ENCODE measurements around the gene ZNF160. TPM values are rescaled to one million over a fixed set of nuclear protein-coding genes. Genes with fewer than 3 reads are reported as not detected.
A peak's percentile ranks its signal among the peaks of the same experiment; 100 is the strongest.
"Not testable (repeated sequence)": the region's sequence is repeated elsewhere in the genome, so short reads cannot be mapped to it uniquely, and the experiment has no call there.

The ZNF160 gene
- total and polyA plus RNA-seq, 2 experiments from 2014 or later, result 23.5 to 52.5 TPM

DNA sequence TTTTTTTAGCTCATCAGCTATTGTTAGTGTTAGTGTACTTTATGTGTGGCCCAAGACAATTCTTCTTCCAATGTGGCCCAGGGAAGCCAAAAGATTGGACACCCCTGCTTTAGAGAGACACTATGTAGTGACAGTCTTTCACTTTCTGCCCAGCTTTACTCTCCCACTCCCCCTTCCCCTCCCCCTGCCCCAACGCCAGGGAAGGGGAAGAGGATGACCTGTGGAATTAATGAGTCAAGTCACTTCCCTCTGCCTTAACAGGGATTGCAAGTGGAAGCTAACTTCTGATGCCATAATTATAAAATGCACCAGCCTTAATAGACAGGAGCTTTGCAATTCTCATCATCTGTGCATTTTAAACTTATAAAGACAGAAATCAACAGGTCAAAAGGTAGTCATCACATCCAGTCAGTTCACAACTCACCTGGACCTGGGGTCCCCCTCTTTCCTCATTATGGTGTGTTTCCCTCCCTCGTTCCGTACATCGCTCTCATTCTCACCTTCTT, 27.9 kb upstream of the ZNF160 start:
- Histone ChIP-seq H3K4me1 (ENCODE audit: insufficient read depth) (peaks cover 21% of the 10 kb centered on the region), H3K9me3 (ENCODE audit: low read depth) (no peaks in the 10 kb centered on the region), H3K27me3 (no peaks in the 10 kb centered on the region), H3K9me2 (replicated peaks; ENCODE audit: insufficient read depth) (no peaks in the 10 kb centered on the region), H3K4me3 (no peak overlapping the region), H3K27ac (peak overlapping the region; percentile 87), H3K79me2 (peaks cover 35% of the 10 kb centered on the region), H3K36me3 (replicated peaks; ENCODE audit: insufficient read depth, low read depth) (no peaks in the 10 kb centered on the region), H3K4me2 (peak overlapping the region; percentile 94), H4K20me1 (ENCODE audit: insufficient read depth, poor library complexity, severe bottlenecking) (no peaks in the 10 kb centered on the region), H2AFZ (no peak overlapping the region)
- TF ChIP-seq EZH2 (IDR thresholded peaks at IDR 0.05; ENCODE audit: borderline replicate concordance), result no peak
- TF ChIP-seq, protein P1, sequence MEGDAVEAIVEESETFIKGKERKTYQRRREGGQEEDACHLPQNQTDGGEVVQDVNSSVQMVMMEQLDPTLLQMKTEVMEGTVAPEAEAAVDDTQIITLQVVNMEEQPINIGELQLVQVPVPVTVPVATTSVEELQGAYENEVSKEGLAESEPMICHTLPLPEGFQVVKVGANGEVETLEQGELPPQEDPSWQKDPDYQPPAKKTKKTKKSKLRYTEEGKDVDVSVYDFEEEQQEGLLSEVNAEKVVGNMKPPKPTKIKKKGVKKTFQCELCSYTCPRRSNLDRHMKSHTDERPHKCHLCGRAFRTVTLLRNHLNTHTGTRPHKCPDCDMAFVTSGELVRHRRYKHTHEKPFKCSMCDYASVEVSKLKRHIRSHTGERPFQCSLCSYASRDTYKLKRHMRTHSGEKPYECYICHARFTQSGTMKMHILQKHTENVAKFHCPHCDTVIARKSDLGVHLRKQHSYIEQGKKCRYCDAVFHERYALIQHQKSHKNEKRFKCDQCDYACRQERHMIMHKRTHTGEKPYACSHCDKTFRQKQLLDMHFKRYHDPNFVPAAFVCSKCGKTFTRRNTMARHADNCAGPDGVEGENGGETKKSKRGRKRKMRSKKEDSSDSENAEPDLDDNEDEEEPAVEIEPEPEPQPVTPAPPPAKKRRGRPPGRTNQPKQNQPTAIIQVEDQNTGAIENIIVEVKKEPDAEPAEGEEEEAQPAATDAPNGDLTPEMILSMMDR (IDR thresholded peaks at IDR 0.05; ENCODE audit: poor library complexity), result no peak
- no peak for TF ChIP-seq EZH2phosphoT487 (IDR thresholded peaks at IDR 0.05; ENCODE audit: low read depth, severe bottlenecking, unreplicated experiment)
- 80% methylated on average over 4 of the region's 4 CpGs for WGBS (ENCODE audit: low lambda C conversion rate, missing lambda C conversion rate)
- peak; percentile 20 for DNase-seq (ENCODE audit: low spot score)

DNA sequence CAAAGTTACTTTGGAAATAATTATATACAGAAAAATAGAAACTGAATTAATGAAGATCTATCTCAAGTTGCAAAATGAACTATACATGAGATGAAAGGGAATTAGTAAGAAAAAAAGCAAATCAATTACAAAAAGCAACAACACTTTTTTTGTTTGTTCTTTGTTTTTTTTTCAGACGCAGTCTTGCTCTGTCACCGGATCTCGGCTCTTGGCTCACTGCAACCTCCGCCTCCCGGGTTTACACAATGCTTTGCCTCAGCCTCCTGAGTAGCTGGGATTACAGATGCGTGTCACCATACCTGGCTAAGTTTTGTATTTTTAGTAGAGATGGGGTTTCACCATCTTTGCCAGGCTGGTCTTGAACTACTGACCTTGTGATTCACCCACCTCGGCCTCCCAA, 27.3 kb upstream of the ZNF160 start:
- Histone ChIP-seq H3K9me3 (ENCODE audit: low read depth) (no peaks in the 10 kb centered on the region), H3K4me3 (no peak overlapping the region), H3K27ac (peak overlapping the region; percentile 87), H3K79me2 (peaks cover 37% of the 10 kb centered on the region), H2AFZ (no peak overlapping the region), H3K9me2 (replicated peaks; ENCODE audit: insufficient read depth) (no peaks in the 10 kb centered on the region), H3K4me2 (peak overlapping the region; percentile 94), H4K20me1 (ENCODE audit: insufficient read depth, poor library complexity, severe bottlenecking) (no peaks in the 10 kb centered on the region), H3K27me3 (no peaks in the 10 kb centered on the region), H3K36me3 (replicated peaks; ENCODE audit: insufficient read depth, low read depth) (no peaks in the 10 kb centered on the region), H3K4me1 (ENCODE audit: insufficient read depth) (peaks cover 25% of the 10 kb centered on the region)
- 67% methylated on average over 7 of the region's 7 CpGs for WGBS (ENCODE audit: low lambda C conversion rate, missing lambda C conversion rate)
- TF ChIP-seq EZH2phosphoT487 (IDR thresholded peaks at IDR 0.05; ENCODE audit: low read depth, severe bottlenecking, unreplicated experiment) (no peak), EZH2 (IDR thresholded peaks at IDR 0.05; ENCODE audit: borderline replicate concordance) (no peak)
- DNase-seq (ENCODE audit: low spot score), result peak; percentile 15

DNA sequence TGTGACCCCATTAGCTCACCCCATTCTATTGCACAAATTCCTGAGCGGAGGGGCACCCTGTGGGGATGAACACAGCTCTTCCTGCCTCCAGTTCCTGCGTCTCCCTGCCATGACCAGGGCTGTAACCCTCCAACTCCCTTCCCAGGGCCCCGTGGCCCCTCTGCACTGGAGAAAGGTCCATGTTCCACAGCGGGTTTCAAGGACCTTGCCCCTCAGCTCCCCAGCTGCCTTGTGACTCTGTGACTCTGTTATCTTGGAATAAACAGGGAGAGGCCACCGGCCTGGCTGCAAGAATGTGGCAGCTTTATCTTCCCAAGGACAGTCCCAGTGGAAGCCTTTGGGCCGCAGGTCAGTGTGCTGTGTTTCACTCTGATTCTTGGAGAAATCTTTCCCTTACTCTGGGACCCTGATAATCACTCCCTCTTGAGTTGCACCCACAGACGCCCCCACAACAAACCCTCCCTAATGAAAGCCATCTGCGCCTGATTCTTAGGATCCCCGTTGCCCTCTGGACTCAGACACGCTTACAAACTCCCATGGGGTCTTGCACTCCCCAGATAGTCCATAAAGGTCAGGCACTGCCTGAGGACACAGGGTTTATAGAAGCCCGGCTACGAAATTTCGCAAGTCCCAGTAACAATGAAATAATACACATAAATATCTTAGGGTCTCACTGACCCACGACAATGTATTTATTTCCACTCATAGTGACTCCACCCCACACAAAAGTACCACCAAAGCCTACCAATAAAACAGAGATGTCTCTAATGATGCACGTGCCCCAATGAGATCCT, 23.7 kb upstream of the ZNF160 start:
- not testable (repeated sequence) for DNase-seq (ENCODE audit: low spot score); H3K27me3 ChIP-seq; H3K36me3 ChIP-seq (replicated peaks; ENCODE audit: insufficient read depth, low read depth); H4K20me1 ChIP-seq (ENCODE audit: insufficient read depth, poor library complexity, severe bottlenecking); H2AFZ ChIP-seq; H3K9me2 ChIP-seq (replicated peaks; ENCODE audit: insufficient read depth); H3K9me3 ChIP-seq (ENCODE audit: low read depth); H3K4me3 ChIP-seq
- WGBS (ENCODE audit: low lambda C conversion rate, missing lambda C conversion rate), result 54% methylated on average over 9 of the region's 15 CpGs
- peaks cover 23% of the 10 kb centered on the region for H3K4me1 ChIP-seq (ENCODE audit: insufficient read depth)
- H3K27ac ChIP-seq, result peak overlapping the region; percentile 90
- peak overlapping the region; percentile 43 for H3K4me2 ChIP-seq
- H3K79me2 ChIP-seq, result peaks cover 46% of the 10 kb centered on the region

DNA sequence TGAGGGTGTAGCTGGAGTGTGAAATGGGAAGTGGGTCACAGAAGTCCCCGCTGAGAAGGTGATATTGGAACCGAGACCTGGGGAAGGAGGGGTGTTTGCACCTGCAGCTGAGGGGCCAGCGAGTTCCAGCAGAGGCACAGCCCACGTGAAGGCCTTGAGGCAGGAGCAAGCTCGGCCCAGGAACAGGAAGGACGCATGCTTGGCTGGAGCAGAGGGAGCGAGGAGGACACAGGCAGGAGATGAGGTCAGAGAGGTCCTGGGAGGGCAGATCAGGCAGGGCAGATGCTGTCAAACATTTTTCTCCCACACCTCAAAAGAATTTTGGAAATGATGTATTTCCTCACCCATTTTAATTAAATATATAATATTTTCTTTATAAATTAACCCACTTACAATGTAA, 20.2 kb upstream of the ZNF160 start:
- Histone ChIP-seq H2AFZ (no peak overlapping the region), H3K36me3 (replicated peaks; ENCODE audit: insufficient read depth, low read depth) (no peaks in the 10 kb centered on the region), H3K27ac (no peak overlapping the region), H3K79me2 (peaks cover 28% of the 10 kb centered on the region), H4K20me1 (ENCODE audit: insufficient read depth, poor library complexity, severe bottlenecking) (no peaks in the 10 kb centered on the region), H3K9me2 (replicated peaks; ENCODE audit: insufficient read depth) (no peaks in the 10 kb centered on the region), H3K4me1 (ENCODE audit: insufficient read depth) (peaks cover 12% of the 10 kb centered on the region), H3K4me3 (no peak overlapping the region), H3K4me2 (no peak overlapping the region), H3K27me3 (no peaks in the 10 kb centered on the region), H3K9me3 (ENCODE audit: low read depth) (peaks cover 3% of the 10 kb centered on the region)
- DNase-seq (ENCODE audit: low spot score), result no peak
- 94% methylated on average over 7 of the region's 7 CpGs for WGBS (ENCODE audit: low lambda C conversion rate, missing lambda C conversion rate)
- TF ChIP-seq, protein P1 (IDR thresholded peaks at IDR 0.05; ENCODE audit: poor library complexity), result no peak
- TF ChIP-seq EZH2 (IDR thresholded peaks at IDR 0.05; ENCODE audit: borderline replicate concordance) (no peak), EZH2phosphoT487 (IDR thresholded peaks at IDR 0.05; ENCODE audit: low read depth, severe bottlenecking, unreplicated experiment) (no peak)
